ENCODE results near the gene AP1G2. TPM values are rescaled to one million over a fixed set of nuclear protein-coding genes. Genes with fewer than 3 reads are reported as not detected.

AP1G2 gene
- polyA plus RNA-seq, 1 of the 3 experiments (the other 2 are of a cell fraction): 88.3 TPM

GRCh38 chr14:23578560-23579310 lies 11.1 kb upstream of the AP1G2 start, which contains the start of gene JPH4:
TSS of gene JPH4 (minus strand) at chr14:23578790. CDS start at chr14:23577453, 1,337 bp downstream.
- ChIA-PET POLR2A (interaction anchor here (0.9 to 1.5 kb wide), 5 partner anchors 10 to 23 kb away, joined by 3 to 8 read pairs (median 4); partner anchors contain the start of gene AP1G2), CTCF (interaction anchor here (0.7 to 4.3 kb wide), 6 partner anchors 11 to 557 kb away, joined by 3 to 19 read pairs (median 4); partner anchors contain the start of gene PSME1)
- Histone ChIP-seq H3K4me3 (ENCODE audit: low read depth in 2 of 2, low read length in 1 of 2) (peak within 1 kb of the TSS; percentile 61 to 66), H3K36me3 (replicated peaks in 1 of 2; ENCODE audit: control insufficient read depth in 1 of 2, insufficient read depth in 2 of 2, low read length in 1 of 2) (no peaks in the 10 kb centered on the region), H3K27ac (ENCODE audit: low read depth in 2 of 2, low read length in 1 of 2) (peak within 1 kb of the TSS in 1 of 2 experiments; percentile 94; a peak in 2 of 4 replicates), H3K9me2 (no peaks in the 10 kb centered on the region), H4K20me1 (ENCODE audit: insufficient read depth) (no peaks in the 10 kb centered on the region), H3K9me3 (no peaks in the 10 kb centered on the region), H2AFZ (ENCODE audit: low read depth) (peak within 1 kb of the TSS; percentile 81), H3F3A (replicated peaks; ENCODE audit: insufficient read depth) (no peaks in the 10 kb centered on the region), H3K9ac (peak within 1 kb of the TSS; percentile 47), H3K27me3 (ENCODE audit: insufficient read depth) (no peaks in the 10 kb centered on the region), H3K79me2 (ENCODE audit: insufficient read depth) (no peaks in the 10 kb centered on the region), H3K4me2 (peak within 1 kb of the TSS; percentile 82), H3K4me1 (ENCODE audit: control insufficient read depth in 1 of 2, insufficient read depth in 2 of 2, low read depth in 1 of 2, low read length in 1 of 2) (peaks cover 0 to 28% of the 10 kb centered on the region in 2 experiments; a peak in 1 of 4 replicates)
- peak; percentile 89 for DNase-seq
- TF ChIP-seq GABPA (IDR thresholded peaks at IDR 0.05; ENCODE audit: low read depth) (0 out of 2 replicates have a peak, but pooled peaks have one; percentile 23), NFIC (IDR thresholded peaks at IDR 0.05; ENCODE audit: borderline replicate concordance) (peak; percentile 68), YY1 (IDR thresholded peaks at IDR 0.05; ENCODE audit: low read depth) (no peak), CHD2 (IDR thresholded peaks at IDR 0.05; ENCODE audit: low read length, partially characterized antibody) (peak; percentile 15), EP300 (IDR thresholded peaks at IDR 0.05; ENCODE audit: borderline replicate concordance in 1 of 2, low read depth in 1 of 2, low read length in 1 of 2) (no peak; a peak in 1 of 4 replicates), MXI1 (IDR thresholded peaks at IDR 0.05; ENCODE audit: low read depth, low read length) (0 out of 2 replicates have a peak, but pooled peaks have one; percentile 40), RFX5 (IDR thresholded peaks at IDR 0.05; ENCODE audit: low read length) (no peak), FOSL2 (IDR thresholded peaks at IDR 0.05; ENCODE audit: borderline replicate concordance, low read depth) (no peak), EZH2phosphoT487 (IDR thresholded peaks at IDR 0.05; ENCODE audit: borderline replicate concordance, low read depth) (no peak), TEAD4 (IDR thresholded peaks at IDR 0.05; ENCODE audit: borderline replicate concordance, insufficient read depth) (no peak), FOXM1 (IDR thresholded peaks at IDR 0.05; ENCODE audit: low read depth) (no peak)
- TF ChIP-seq, protein P1, sequence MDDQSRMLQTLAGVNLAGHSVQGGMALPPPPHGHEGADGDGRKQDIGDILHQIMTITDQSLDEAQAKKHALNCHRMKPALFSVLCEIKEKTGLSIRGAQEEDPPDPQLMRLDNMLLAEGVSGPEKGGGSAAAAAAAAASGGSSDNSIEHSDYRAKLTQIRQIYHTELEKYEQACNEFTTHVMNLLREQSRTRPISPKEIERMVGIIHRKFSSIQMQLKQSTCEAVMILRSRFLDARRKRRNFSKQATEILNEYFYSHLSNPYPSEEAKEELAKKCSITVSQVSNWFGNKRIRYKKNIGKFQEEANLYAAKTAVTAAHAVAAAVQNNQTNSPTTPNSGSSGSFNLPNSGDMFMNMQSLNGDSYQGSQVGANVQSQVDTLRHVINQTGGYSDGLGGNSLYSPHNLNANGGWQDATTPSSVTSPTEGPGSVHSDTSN (IDR thresholded peaks at IDR 0.05): peak; percentile 26; the same call in 1 of the 2 replicates
- WGBS (ENCODE audit: low lambda C conversion rate): 12% methylated on average over 18 of the region's 18 CpGs

- no peaks in the 10 kb centered on the region for H3K9me2 ChIP-seq
- H3K4me3 ChIP-seq (ENCODE audit: low read depth in 2 of 2, low read length in 1 of 2): peak overlapping the region; percentile 61 to 66
- ChIA-PET CTCF (interaction anchor here (0.7 to 4.3 kb wide), 6 partner anchors 12 to 558 kb away, joined by 3 to 19 read pairs (median 4); partner anchors contain the start of gene PSME1), POLR2A (interaction anchor here (1.0 to 1.5 kb wide), 3 partner anchors 11 to 22 kb away, joined by 3 to 6 read pairs (median 4); partner anchors contain the start of gene AP1G2)
- TF ChIP-seq ZBTB33 (IDR thresholded peaks at IDR 0.05; ENCODE audit: borderline replicate concordance, low read depth) (no peak), MXI1 (IDR thresholded peaks at IDR 0.05; ENCODE audit: low read depth, low read length) (peak; percentile 20; the same call in 1 of the 2 replicates)
- peak overlapping the region in 1 of 2 experiments; percentile 94; a peak in 2 of 4 replicates for H3K27ac ChIP-seq (ENCODE audit: low read depth in 2 of 2, low read length in 1 of 2)
- H3K27me3 ChIP-seq (ENCODE audit: insufficient read depth): no peaks in the 10 kb centered on the region
- H2AFZ ChIP-seq (ENCODE audit: low read depth): peak overlapping the region; percentile 81; the same call in 1 of the 2 replicates
- no peaks in the 10 kb centered on the region for H3K36me3 ChIP-seq (replicated peaks in 1 of 2; ENCODE audit: control insufficient read depth in 1 of 2, insufficient read depth in 2 of 2, low read length in 1 of 2)
- H3F3A ChIP-seq (replicated peaks; ENCODE audit: insufficient read depth): no peaks in the 10 kb centered on the region
- H4K20me1 ChIP-seq (ENCODE audit: insufficient read depth): no peaks in the 10 kb centered on the region
- H3K9ac ChIP-seq: peak overlapping the region; percentile 47
- peak; percentile 84 for DNase-seq
- peaks cover 0 to 25% of the 10 kb centered on the region in 2 experiments; a peak in 1 of 4 replicates for H3K4me1 ChIP-seq (ENCODE audit: control insufficient read depth in 1 of 2, insufficient read depth in 2 of 2, low read depth in 1 of 2, low read length in 1 of 2)
- no peaks in the 10 kb centered on the region for H3K9me3 ChIP-seq
- no peaks in the 10 kb centered on the region for H3K79me2 ChIP-seq (ENCODE audit: insufficient read depth)
- WGBS (ENCODE audit: low lambda C conversion rate): 3% methylated on average over 20 of the region's 24 CpGs
- H3K4me2 ChIP-seq: peak overlapping the region; percentile 82
Measured at GRCh38 chr14:23577710-23578392, 10.3 kb upstream of the AP1G2 start.
